Ishikawa (cell line): Measurements from ENCODE around the gene TMEM30A.
A peak's percentile ranks its signal among the peaks of the same experiment; 100 is the strongest.

Experiments
- CEBPB ChIP-seq: IDR thresholded peaks from 2 replicates; pipeline ENCODE4 v1.6.1; 2012
- CREB1 ChIP-seq: IDR thresholded peaks from 2 replicates; pipeline ENCODE4 v1.6.1; 2012; ENCODE audit warnings: low read depth
- EGR1 ChIP-seq: IDR thresholded peaks from 2 replicates; pipeline ENCODE4 v1.6.1; 2012
- EP300 ChIP-seq: IDR thresholded peaks from 2 replicates; pipeline ENCODE4 v1.6.1; 2012; ENCODE audit warnings: borderline replicate concordance
- FOXM1 ChIP-seq: IDR thresholded peaks from 2 replicates; pipeline ENCODE4 v1.6.1; 2012; ENCODE audit warnings: low read depth, borderline replicate concordance
- NFIC ChIP-seq: IDR thresholded peaks from 2 replicates; pipeline ENCODE4 v1.6.1; 2012
- RAD21 ChIP-seq: IDR thresholded peaks from 2 replicates; pipeline ENCODE4 v1.6.1; 2012; ENCODE audit warnings: low read depth
- TAF1 ChIP-seq: IDR thresholded peaks from 2 replicates; pipeline ENCODE4 v1.6.1; 2012; ENCODE audit warnings: low read depth, mild to moderate bottlenecking
- TCF12 ChIP-seq: IDR thresholded peaks from 2 replicates; pipeline ENCODE4 v1.6.1; 2012; ENCODE audit warnings: low read depth
- TEAD4 ChIP-seq: IDR thresholded peaks from 2 replicates; pipeline ENCODE4 v1.6.1; 2012
- YY1 ChIP-seq: IDR thresholded peaks from 2 replicates; pipeline ENCODE4 v1.6.1; 2012; ENCODE audit warnings: low read depth
- ZBTB7A ChIP-seq: IDR thresholded peaks from 2 replicates; pipeline ENCODE4 v1.6.1; 2012; ENCODE audit warnings: low read depth
- TF ChIP-seq, protein P1 (sequence below): IDR thresholded peaks from 2 replicates; pipeline ENCODE4 v1.6.1; 2012
- TF ChIP-seq, protein P2 (sequence below): IDR thresholded peaks from 2 replicates; pipeline ENCODE4 v1.6.1; 2012
- TF ChIP-seq, protein P3 (sequence below): IDR thresholded peaks from 2 replicates; pipeline ENCODE4 v1.6.1; 2012; ENCODE audit warnings: low read depth, mild to moderate bottlenecking

Gene TMEM30A

DNA sequence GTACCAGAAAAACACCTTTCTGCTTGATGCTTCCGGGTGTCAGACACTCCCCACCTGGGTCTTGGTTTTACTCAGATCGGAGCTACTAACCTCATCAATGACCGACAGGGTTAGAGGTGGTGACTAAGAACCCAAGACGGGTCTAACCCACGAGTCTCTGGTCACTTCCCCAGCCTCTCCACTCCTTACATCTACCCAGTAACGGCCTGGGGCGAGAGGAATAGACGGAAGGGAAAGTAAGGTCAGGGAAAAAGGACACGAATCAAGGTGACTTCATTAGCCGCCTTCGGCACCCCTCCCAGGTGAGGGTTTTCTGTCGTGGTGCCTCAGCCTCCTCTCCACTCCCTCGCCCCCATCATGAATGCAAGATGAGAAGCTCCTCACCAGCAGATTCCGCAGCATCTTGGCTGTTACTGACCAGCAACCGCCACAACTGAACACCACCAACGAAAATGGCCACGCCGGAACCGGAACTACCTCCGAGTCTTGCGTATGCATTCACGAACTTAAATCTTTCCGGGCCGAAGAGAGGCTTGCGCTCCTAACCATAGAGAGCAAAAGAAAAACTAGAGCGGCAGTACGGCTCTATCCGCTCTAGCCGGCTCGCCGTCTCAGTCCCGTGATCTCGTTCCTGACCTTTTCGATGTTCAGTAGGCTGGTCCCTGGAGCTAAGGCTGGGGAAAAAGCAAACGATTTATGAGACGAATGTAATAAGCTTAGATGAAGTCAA is 41.1 kb downstream of the TMEM30A start, which contains the start of gene COX7A2:
Gene COX7A2 (minus strand): TSS at position 469 of the 730 bp plus-strand sequence. CDS start 67 bp downstream, at position 402.
- TF ChIP-seq TCF12 (peak; percentile 71), RAD21 (no peak), TEAD4 (no peak; the same call in 1 of the 2 replicates), EGR1 (no peak; the same call in 1 of the 2 replicates), ZBTB7A (no peak), TAF1 (peak; percentile 96), CREB1 (peak; percentile 73), FOXM1 (peak; percentile 53; the same call in 1 of the 2 replicates), NFIC (no peak), YY1 (peak; percentile 93), EP300 (peak; percentile 32; the same call in 1 of the 2 replicates), CEBPB (peak; percentile 71)
- TF ChIP-seq, protein P1, sequence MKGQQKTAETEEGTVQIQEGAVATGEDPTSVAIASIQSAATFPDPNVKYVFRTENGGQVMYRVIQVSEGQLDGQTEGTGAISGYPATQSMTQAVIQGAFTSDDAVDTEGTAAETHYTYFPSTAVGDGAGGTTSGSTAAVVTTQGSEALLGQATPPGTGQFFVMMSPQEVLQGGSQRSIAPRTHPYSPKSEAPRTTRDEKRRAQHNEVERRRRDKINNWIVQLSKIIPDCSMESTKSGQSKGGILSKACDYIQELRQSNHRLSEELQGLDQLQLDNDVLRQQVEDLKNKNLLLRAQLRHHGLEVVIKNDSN, result peak; percentile 76
- TF ChIP-seq, protein P2, sequence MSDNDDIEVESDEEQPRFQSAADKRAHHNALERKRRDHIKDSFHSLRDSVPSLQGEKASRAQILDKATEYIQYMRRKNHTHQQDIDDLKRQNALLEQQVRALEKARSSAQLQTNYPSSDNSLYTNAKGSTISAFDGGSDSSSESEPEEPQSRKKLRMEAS, result peak; percentile 84
- TF ChIP-seq, protein P3, sequence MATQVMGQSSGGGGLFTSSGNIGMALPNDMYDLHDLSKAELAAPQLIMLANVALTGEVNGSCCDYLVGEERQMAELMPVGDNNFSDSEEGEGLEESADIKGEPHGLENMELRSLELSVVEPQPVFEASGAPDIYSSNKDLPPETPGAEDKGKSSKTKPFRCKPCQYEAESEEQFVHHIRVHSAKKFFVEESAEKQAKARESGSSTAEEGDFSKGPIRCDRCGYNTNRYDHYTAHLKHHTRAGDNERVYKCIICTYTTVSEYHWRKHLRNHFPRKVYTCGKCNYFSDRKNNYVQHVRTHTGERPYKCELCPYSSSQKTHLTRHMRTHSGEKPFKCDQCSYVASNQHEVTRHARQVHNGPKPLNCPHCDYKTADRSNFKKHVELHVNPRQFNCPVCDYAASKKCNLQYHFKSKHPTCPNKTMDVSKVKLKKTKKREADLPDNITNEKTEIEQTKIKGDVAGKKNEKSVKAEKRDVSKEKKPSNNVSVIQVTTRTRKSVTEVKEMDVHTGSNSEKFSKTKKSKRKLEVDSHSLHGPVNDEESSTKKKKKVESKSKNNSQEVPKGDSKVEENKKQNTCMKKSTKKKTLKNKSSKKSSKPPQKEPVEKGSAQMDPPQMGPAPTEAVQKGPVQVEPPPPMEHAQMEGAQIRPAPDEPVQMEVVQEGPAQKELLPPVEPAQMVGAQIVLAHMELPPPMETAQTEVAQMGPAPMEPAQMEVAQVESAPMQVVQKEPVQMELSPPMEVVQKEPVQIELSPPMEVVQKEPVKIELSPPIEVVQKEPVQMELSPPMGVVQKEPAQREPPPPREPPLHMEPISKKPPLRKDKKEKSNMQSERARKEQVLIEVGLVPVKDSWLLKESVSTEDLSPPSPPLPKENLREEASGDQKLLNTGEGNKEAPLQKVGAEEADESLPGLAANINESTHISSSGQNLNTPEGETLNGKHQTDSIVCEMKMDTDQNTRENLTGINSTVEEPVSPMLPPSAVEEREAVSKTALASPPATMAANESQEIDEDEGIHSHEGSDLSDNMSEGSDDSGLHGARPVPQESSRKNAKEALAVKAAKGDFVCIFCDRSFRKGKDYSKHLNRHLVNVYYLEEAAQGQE, result no peak

DNA sequence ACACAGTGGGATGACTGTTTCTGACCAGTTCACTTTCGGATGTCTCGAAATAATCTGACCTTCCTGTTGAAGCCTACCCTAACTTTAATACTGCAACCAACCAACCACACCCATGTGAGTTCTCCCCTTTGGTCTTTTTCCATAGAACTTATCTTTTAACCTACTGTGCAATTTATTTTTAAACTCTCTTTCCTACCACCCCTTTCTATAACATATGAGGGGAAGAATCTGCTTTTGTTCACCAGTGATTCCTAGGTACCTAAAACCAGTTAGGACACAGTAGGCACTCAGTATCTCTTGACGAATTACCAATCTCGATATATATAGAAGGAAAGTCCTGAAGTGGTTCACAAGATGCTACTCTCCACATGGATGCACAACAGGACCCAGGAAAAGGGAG is 48.0 kb downstream of the TMEM30A start:
- no peak for TF ChIP-seq RAD21
- TF ChIP-seq, protein P1, result no peak
- TF ChIP-seq TAF1, result no peak
- TF ChIP-seq EP300, result no peak
- no peak for TF ChIP-seq EGR1
- no peak for TF ChIP-seq TCF12
- TF ChIP-seq, protein P3, result no peak
- no peak for TF ChIP-seq CEBPB
- TF ChIP-seq TEAD4, result no peak
- TF ChIP-seq CREB1, result no peak
- TF ChIP-seq ZBTB7A, result no peak
- no peak for TF ChIP-seq FOXM1
- TF ChIP-seq, protein P2, result no peak
- TF ChIP-seq YY1, result no peak
- no peak for TF ChIP-seq NFIC

DNA sequence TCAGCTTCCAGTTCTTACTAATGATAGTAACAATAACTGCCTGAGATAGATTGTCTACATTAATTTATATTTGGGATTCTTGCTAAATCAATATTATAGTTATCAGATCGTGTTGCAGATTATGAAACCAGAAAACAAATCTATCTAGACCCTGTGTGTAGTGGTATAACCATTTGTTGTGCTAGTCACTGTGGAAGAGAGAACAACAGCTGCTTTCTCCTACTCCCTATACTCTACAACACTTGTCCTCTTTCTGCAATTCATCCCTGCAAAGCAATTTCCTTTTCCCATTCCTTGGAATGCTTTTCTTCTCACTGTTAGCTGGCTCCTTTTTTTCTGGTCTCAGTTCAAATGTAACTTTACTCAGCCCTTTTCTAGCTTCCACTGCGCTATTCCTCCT is 49.3 kb downstream of the TMEM30A start:
- TF ChIP-seq FOXM1 (no peak), CEBPB (no peak), NFIC (no peak), RAD21 (no peak), CREB1 (no peak), TAF1 (no peak)
- TF ChIP-seq, protein P3, result no peak
- TF ChIP-seq, protein P1, result no peak
